ENCODE results near the gene CCDC179. TPM values are rescaled to one million over a fixed set of nuclear protein-coding genes. Genes with fewer than 3 reads are reported as not detected.

Gene CCDC179
- total RNA-seq, 1 experiment from 2014 or later = not detected

- no peak for DNase-seq (ENCODE audit: low read depth)
Measured at GRCh38 chr11:22808571-22809197, 51.6 kb downstream of the CCDC179 start.

- DNase-seq (ENCODE audit: low read depth) = no peak
Measured at GRCh38 chr11:22807855-22808570, 52.3 kb downstream of the CCDC179 start.

GRCh38 chr11:22807391-22807790 is 52.9 kb downstream of the CCDC179 start:
- DNase-seq (ENCODE audit: low read depth) = no peak

GRCh38 chr11:22802861-22803260 is 57.4 kb downstream of the CCDC179 start:
- DNase-seq (ENCODE audit: low read depth) = no peak

GRCh38 chr11:22800482-22800881 is 59.8 kb downstream of the CCDC179 start:
- DNase-seq (ENCODE audit: low read depth) = no peak

GRCh38 chr11:22798901-22799300 is 61.4 kb downstream of the CCDC179 start:
- DNase-seq (ENCODE audit: low read depth) = no peak

GRCh38 chr11:22797047-22797446 is 63.2 kb downstream of the CCDC179 start:
- no peak for DNase-seq (ENCODE audit: low read depth)

Other genes starting within 250 kb of the CCDC179 start
- 8.6 and 9.1 TPM in 2 replicates for gene FANCF, start 234.7 kb downstream of the CCDC179 start, total RNA-seq (2014; rRNA removed)
- gene GAS2, start 193.9 kb downstream of the CCDC179 start, total RNA-seq (2014; rRNA removed) = 0.40 and 1.6 TPM in 2 replicates
- gene SVIP, start 30.7 kb downstream of the CCDC179 start, total RNA-seq (2014; rRNA removed) = 10.2 and 10.6 TPM in 2 replicates